ENCODE data around the gene PPP1R27.

DNA sequence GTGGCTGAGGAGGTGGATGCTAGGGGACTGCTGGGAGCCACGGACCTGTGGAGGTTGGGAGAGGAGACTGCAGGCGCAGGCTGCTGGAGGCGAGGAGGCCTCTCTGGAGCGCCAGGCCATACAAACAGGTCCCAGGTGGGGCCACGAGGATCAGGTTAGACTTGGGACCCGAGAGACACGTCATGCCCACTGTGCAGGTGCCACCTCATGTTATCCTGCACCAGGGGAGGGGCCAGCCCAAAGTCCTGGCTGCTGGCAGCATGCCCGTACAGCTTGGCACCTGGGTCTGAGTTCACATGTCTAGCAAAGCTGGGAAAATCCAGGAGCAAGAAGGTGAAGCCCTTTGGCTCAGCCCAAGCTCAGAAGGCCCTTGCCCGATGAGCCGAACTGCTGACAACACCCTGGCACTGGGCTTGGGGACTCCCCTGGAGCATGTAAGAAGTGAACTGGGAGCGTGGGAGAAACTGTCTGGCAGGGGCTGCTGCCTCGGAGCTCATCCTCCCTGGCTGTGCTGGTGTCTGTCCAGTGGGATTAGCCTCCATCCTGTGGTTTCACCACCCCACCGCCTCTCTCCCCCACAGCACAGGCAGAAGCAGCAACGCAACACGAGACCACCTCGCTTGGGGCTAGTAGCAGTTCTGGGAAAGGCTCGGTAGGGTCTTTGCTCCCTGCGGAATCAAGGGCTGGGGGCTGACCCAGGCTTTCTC is 31.0 kb upstream of the PPP1R27 start:
- TF ChIP-seq CTCF (IDR thresholded peaks at IDR 0.05), result no peak
- no peak for TF ChIP-seq POLR2AphosphoS5 (IDR thresholded peaks at IDR 0.05)
